Measurements from ENCODE around the gene OOEP. TPM values are rescaled to one million over a fixed set of nuclear protein-coding genes. Genes with fewer than 3 reads are reported as not detected.
"Not testable (repeated sequence)": the region's sequence is repeated elsewhere in the genome, so short reads cannot be mapped to it uniquely, and the experiment has no call there.

The OOEP gene
- total RNA-seq, 3 donors from 2014 or later (not counting 1 experiment from before 2014, with no cell fraction given), result 0.35 to 1.1 TPM; not detected in 1

DNA sequence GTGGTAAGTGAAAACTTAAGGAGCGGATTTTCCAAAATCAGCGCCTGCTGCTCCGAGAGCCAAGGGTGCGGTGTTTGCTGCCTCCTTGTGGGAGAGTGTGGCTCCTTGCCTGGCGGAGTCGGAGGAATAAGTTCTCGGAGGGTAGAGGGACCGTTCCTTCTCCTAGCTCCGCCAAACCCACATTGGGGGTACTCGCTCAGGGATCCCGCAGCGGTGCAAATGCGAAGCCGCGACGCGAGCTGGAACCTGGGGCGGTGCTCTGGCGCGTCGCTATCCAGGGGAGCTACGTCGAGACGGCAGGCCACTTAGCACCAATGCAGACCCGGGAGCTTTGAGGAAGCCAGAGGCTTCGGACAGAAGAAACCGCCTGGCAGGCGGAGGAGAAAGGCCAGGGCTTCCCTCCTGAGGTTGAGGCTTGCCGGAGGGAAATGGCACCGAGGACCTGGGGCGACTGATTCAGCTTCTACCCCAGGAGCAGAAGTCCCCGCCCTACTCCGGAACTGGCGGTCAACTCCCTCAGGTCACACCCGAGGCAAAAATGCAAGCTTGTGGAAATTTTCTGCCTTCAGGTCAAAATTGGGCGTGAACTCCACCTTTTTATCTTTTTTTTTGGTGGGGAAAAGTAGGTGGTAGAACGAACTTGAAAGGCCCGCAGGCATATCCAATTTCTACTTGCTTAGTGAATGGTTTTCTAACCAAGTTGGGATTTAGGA, 19.3 kb upstream of the OOEP start:
- peak overlapping the region; percentile 89 for H3K4me3 Mint-ChIP-seq
- Histone ChIP-seq H3K27ac (ENCODE audit: low read length) (peak overlapping the region; percentile 74), H3K9me3 (ENCODE audit: control insufficient read depth, insufficient read depth, low read length) (no peaks in the 10 kb centered on the region), H3K36me3 (ENCODE audit: control insufficient read depth, insufficient read depth, low read length) (no peaks in the 10 kb centered on the region), H3K27me3 (ENCODE audit: control insufficient read depth, insufficient read depth, low read length) (no peaks in the 10 kb centered on the region), H3K4me3 (ENCODE audit: low read length) (peak overlapping the region; percentile 88), H3K4me1 (ENCODE audit: control insufficient read depth, insufficient read depth, low read length) (peaks cover 18% of the 10 kb centered on the region)
- H3K27ac Mint-ChIP-seq, result peak overlapping the region; percentile 80 to 90
- no peaks in the 10 kb centered on the region for H3K27me3 Mint-ChIP-seq (ENCODE audit: low read depth in 2 of 2)
- no peaks in the 10 kb centered on the region for H3K36me3 Mint-ChIP-seq
- no peaks in the 10 kb centered on the region for H3K9me3 Mint-ChIP-seq
- under 1% methylated on average over 38 of the region's 38 CpGs for WGBS (ENCODE audit: insufficient coverage)
- H3K4me1 Mint-ChIP-seq, result peaks cover 12 to 22% of the 10 kb centered on the region in 2 donors
- intact Hi-C loops (cut with micrococcal nuclease), result loop anchor here (2.0 to 5.0 kb wide), 2 partner anchors 33 to 64 kb away; partner anchors contain the start of gene CGAS
- TF ChIP-seq, protein P1, sequence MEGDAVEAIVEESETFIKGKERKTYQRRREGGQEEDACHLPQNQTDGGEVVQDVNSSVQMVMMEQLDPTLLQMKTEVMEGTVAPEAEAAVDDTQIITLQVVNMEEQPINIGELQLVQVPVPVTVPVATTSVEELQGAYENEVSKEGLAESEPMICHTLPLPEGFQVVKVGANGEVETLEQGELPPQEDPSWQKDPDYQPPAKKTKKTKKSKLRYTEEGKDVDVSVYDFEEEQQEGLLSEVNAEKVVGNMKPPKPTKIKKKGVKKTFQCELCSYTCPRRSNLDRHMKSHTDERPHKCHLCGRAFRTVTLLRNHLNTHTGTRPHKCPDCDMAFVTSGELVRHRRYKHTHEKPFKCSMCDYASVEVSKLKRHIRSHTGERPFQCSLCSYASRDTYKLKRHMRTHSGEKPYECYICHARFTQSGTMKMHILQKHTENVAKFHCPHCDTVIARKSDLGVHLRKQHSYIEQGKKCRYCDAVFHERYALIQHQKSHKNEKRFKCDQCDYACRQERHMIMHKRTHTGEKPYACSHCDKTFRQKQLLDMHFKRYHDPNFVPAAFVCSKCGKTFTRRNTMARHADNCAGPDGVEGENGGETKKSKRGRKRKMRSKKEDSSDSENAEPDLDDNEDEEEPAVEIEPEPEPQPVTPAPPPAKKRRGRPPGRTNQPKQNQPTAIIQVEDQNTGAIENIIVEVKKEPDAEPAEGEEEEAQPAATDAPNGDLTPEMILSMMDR (IDR thresholded peaks at IDR 0.05), result peak; percentile 35
- ATAC-seq (peak; percentile 81 to 92 (median 87)), DNase-seq (peak; percentile 44 to 70)

DNA sequence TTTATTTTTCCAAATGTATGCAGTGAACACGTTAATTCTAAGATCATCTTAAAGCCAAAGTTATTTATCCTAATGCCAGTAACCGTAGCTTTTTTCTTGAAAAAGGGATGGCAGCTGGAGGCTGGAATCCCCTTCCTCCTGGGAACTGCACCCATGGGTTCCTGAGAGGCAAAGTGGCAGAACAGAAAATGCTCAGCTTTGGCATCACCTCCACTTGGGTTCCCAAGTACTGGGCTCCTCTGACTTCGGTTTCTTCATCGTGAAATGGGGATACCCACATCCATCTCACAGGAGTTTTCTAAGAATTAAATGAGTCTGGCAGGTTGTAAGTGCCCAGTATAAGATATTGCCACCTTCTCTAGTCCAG, 18.7 kb upstream of the OOEP start:
- Mint-ChIP-seq H3K27ac (peak overlapping the region; percentile 80 to 90), H3K4me1 (peaks cover 12 to 22% of the 10 kb centered on the region in 2 donors), H3K4me3 (peak overlapping the region; percentile 89), H3K9me3 (no peaks in the 10 kb centered on the region), H3K36me3 (no peaks in the 10 kb centered on the region), H3K27me3 (ENCODE audit: low read depth in 2 of 2) (no peaks in the 10 kb centered on the region)
- no peaks in the 10 kb centered on the region for H3K9me3 ChIP-seq (ENCODE audit: control insufficient read depth, insufficient read depth, low read length)
- H3K4me3 ChIP-seq (ENCODE audit: low read length), result peak overlapping the region; percentile 88
- no peaks in the 10 kb centered on the region for H3K36me3 ChIP-seq (ENCODE audit: control insufficient read depth, insufficient read depth, low read length)
- H3K27ac ChIP-seq (ENCODE audit: low read length), result peak overlapping the region; percentile 74
- peak; percentile 5 to 11 (median 8) for ATAC-seq
- intact Hi-C loops (cut with micrococcal nuclease), result loop anchor here (2.0 to 5.0 kb wide), 2 partner anchors 34 to 64 kb away; partner anchors contain the start of gene CGAS
- DNase-seq, result no peak
- H3K27me3 ChIP-seq (ENCODE audit: control insufficient read depth, insufficient read depth, low read length), result no peaks in the 10 kb centered on the region
- 60% methylated on average over 4 of the region's 4 CpGs for WGBS (ENCODE audit: insufficient coverage)
- H3K4me1 ChIP-seq (ENCODE audit: control insufficient read depth, insufficient read depth, low read length), result peaks cover 18% of the 10 kb centered on the region
- TF ChIP-seq, protein P1 (IDR thresholded peaks at IDR 0.05), result no peak

DNA sequence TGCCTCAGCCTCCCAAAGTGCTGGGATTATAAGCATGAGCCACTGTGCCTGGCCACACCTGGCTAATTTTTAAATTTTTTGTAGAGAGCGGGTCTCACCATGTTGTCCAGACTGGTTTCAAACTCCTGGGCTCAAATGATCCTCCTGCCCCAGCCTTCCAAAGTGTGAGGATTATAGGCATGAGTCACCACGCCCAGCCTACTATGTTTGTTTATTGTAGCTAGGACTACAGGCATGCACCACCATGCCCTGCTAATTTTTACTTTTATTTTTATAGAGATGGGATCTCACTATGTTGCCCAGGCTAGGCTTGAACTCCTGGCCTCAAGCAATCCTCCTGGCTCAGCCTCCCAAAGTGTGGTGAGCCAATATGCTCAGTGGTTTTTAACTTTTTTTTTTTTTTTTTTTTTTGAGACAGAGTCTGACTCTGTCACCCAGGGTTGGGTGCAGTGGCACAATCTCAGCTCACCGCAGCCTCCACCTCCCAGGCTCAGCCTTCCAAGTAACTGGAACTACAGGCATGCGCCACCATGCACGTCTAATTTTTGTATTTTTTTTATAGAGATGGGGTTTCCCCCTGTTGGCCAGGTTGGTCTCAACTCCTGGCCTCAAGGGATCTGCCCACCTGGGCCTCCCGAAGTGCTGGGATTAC, 12.9 kb upstream of the OOEP start:
- no peaks in the 10 kb centered on the region for H3K4me1 Mint-ChIP-seq
- H3K9me3 Mint-ChIP-seq, result no peaks in the 10 kb centered on the region
- Histone ChIP-seq H3K27me3 (ENCODE audit: control insufficient read depth, insufficient read depth, low read length) (no peaks in the 10 kb centered on the region), H3K27ac (ENCODE audit: low read length) (no peak overlapping the region), H3K4me1 (ENCODE audit: control insufficient read depth, insufficient read depth, low read length) (no peaks in the 10 kb centered on the region), H3K4me3 (ENCODE audit: low read length) (no peak overlapping the region), H3K36me3 (ENCODE audit: control insufficient read depth, insufficient read depth, low read length) (no peaks in the 10 kb centered on the region), H3K9me3 (ENCODE audit: control insufficient read depth, insufficient read depth, low read length) (no peaks in the 10 kb centered on the region)
- WGBS (ENCODE audit: insufficient coverage), result 91% methylated on average over 3 of the region's 6 CpGs
- intact Hi-C loops (cut with micrococcal nuclease), result no loop called here
- DNase-seq (no peak), ATAC-seq (no peak)
- no peaks in the 10 kb centered on the region for H3K36me3 Mint-ChIP-seq
- no peaks in the 10 kb centered on the region for H3K27me3 Mint-ChIP-seq (ENCODE audit: low read depth in 2 of 2)
- H3K4me3 Mint-ChIP-seq, result no peak overlapping the region
- no peak overlapping the region for H3K27ac Mint-ChIP-seq
- TF ChIP-seq, protein P1 (IDR thresholded peaks at IDR 0.05), result no peak

DNA sequence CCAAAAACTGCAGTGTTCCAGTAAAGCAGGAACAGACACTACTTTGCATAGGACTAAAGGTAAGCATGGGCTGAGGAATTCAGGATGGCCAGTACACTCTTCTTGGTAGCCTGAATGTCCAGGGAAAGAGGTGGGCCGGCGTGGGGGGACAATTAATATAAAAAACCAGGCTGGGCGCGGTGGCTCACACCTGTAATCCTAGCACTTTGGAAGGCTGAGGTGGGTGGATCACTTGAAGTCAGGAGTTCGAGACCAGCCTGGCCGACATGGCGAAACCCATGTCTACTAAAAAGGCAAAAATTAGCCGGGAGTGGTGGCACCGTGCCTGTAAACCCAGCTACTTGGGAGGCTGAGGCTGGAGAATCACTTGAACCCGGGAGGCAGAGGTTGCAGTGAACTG, 11.8 kb upstream of the OOEP start:
- intact Hi-C loops (cut with micrococcal nuclease); H3K4me1 ChIP-seq (ENCODE audit: control insufficient read depth, insufficient read depth, low read length); H3K36me3 Mint-ChIP-seq; H3K27me3 ChIP-seq (ENCODE audit: control insufficient read depth, insufficient read depth, low read length); H3K9me3 Mint-ChIP-seq; H3K27ac ChIP-seq (ENCODE audit: low read length); DNase-seq; H3K36me3 ChIP-seq (ENCODE audit: control insufficient read depth, insufficient read depth, low read length); H3K4me3 ChIP-seq (ENCODE audit: low read length); H3K27ac Mint-ChIP-seq; H3K4me1 Mint-ChIP-seq; H3K9me3 ChIP-seq (ENCODE audit: control insufficient read depth, insufficient read depth, low read length); H3K27me3 Mint-ChIP-seq (ENCODE audit: low read depth in 2 of 2); H3K4me3 Mint-ChIP-seq; ATAC-seq: not testable (repeated sequence)
- WGBS (ENCODE audit: insufficient coverage), result 94% methylated on average over 10 of the region's 10 CpGs
